GM12891 (cell line): ENCODE results near the gene EML6.

ENCODE experiments used
- PAX5 ChIP-seq: IDR thresholded peaks from 2 replicates; pipeline ENCODE4 v1.6.1; 2011; ENCODE audit warnings: low read length, moderate library complexity, mild to moderate bottlenecking; ENCODE audit not compliant: insufficient read depth, severe bottlenecking
- POLR2A ChIP-seq: IDR thresholded peaks from 2 replicates; pipeline ENCODE4 v1.6.1; 2011; ENCODE audit warnings: low read depth, low read length, control low read depth
- POLR2AphosphoS5 ChIP-seq: IDR thresholded peaks from 2 replicates; pipeline ENCODE4 v1.6.1; 2011; ENCODE audit warnings: low read depth, low read length, control low read depth
- POU2F2 ChIP-seq: IDR thresholded peaks from 2 replicates; pipeline ENCODE4 v1.6.1; 2011; ENCODE audit warnings: low read depth, mild to moderate bottlenecking, control low read depth, low read length, moderate library complexity
- SPI1 ChIP-seq: IDR thresholded peaks from 2 replicates; pipeline ENCODE4 v1.6.1; 2011; ENCODE audit warnings: low read depth, low read length, control low read depth
- TAF1 ChIP-seq: IDR thresholded peaks from 2 replicates; pipeline ENCODE4 v1.6.1; 2011; ENCODE audit warnings: low read depth, low read length, control low read depth

DNA sequence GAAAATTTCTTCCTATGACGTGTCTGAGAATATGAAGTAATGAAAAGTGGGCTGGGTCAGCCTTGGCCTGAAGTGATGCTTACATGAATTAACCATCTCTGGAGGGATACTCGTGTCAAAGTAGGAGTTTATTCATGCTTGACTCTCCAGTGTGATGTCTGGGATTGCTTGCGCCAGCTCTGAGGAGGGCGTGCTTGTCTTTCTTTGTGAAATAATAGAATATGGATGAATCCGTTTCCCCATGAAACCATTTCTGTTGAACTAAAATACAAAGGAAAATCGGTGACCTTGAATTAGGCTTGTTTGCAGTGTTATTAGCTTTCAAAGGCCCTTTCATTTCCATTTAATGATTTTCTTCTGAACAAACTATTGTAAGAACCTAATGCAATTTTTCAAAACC is 77.9 kb downstream of the EML6 start:
- TF ChIP-seq POLR2A (no peak), POLR2AphosphoS5 (no peak), TAF1 (no peak), SPI1 (no peak), POU2F2 (no peak), PAX5 (no peak)
